Measurements from ENCODE around the gene TMTC4.

DNA sequence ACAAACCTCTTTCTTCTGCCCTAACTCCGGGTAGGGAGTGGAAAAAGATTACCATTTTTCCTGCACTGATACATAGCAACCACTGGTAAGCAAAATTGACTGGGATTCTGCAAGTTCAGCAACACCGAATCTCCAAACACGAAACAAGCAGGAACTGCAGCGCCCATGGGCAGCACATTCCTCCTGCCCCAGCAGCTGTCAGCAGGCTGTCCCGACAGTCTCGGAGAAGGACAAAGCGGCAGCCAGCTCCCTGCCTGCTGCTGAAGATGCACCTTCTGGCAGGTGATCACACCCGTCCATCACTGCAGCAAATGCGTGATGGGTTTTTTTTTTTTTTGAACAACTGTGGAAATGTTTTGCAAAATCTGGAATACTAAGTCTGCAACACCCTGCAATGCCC is 6.7 kb downstream of the TMTC4 start:
- no peak for TF ChIP-seq POLR2A (IDR thresholded peaks at IDR 0.05)
- TF ChIP-seq CTCF (IDR thresholded peaks at IDR 0.05) = no peak
- no peak for TF ChIP-seq POLR2AphosphoS5 (IDR thresholded peaks at IDR 0.05; ENCODE audit: insufficient read depth in 1 of 2, low read depth in 1 of 2)

All from vagina (tissue), 2 donors.